Stimulated activated CD4-positive, alpha-beta T cell treated with anti-CD3 and anti-CD28 coated beads, Interleukin-1b, Interleukin-23, amount 100 ng/mL, for 4 hours (primary cell): ENCODE results near the gene ATP8B4.

Experiments
- DNase-seq, 2 donors: peaks; one replicate each; pipeline ENCODE4 v3.0.0-alpha.2; 2020; ENCODE audit warnings: low read depth in 2 of 2

ATP8B4 gene

DNA sequence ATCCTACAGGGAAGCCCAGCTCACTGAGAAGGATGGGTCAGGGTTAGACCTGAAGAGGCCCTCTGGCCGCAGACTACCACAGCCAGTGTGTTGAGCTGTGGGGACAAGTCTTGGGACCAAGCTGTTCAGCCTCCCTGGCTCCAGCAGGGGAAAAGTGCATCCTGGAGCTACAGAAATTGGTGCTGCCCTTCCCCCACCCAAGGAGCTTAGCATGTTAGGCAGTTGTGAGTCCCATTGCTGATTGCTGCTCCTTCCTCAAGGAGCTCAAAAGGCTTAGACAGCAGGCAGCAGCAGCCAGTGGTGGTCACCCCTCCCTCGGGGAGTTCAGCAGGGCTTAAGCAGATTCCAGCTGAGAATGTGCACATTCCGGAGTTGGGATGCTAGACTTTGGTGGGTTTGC, 165.6 kb downstream of the ATP8B4 start:
- no peak for DNase-seq

DNA sequence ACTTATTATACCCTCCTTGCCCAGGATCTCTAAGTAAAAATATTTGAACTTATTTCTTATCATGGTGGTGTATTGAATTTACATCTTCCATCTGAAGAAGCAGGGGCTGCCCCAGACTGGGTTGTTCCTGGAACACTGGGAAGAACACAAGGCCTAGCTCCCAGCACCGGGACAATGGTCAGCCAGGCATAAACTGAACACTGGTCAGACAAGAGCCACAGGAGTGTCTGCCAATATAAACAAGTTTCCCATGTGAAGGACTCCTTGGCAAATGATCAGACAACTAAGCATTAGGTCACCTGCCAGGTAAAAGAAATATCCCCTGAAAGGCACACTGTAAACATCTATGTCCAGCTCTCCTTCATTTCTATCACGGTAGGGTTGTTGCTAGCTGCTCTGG, 172.4 kb downstream of the ATP8B4 start:
- DNase-seq, result no peak

DNA sequence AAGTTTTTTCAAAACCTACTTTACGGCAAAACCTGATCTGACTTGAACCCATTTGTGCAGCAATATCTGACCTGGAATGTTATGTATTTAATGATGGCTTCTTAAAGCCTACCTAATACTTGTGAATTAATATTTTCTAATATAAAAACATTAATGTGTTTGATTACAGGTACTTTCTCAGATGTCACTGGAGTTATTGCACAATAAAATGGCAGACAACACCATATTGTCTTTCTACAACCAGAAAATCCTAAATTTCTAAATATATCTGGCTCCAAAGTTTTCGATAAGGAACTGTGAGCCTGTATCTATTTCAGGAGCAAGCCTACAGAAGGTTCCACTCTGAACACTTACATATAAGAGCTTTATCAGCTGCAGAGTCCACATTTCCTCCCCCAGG, 184.5 kb downstream of the ATP8B4 start:
- DNase-seq, result no peak

GRCh38 chr15:49927189-49927861, 191.7 kb downstream of the ATP8B4 start:
- DNase-seq, result no peak

DNA sequence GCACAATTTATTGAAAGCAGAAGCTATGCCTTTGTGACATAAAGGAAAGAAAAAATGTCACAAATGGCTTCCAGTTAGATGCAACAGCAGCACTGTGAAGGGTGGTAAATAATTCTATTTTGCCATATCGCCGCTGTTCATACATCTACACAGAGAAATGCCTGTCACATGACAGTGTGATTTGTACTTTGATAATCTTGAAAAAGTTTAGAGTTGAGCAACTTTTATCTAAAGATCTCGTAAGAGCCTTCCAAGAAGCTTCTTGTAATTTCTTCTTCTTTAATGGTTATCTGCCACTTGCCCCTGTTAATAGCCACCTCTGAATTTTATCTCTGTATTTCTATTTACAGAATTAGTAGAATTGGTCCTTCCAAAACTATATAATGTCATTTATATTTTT, 192.3 kb downstream of the ATP8B4 start:
- no peak for DNase-seq

- no peak for DNase-seq
Measured at GRCh38 chr15:49923671-49924070, 195.4 kb downstream of the ATP8B4 start.

DNA sequence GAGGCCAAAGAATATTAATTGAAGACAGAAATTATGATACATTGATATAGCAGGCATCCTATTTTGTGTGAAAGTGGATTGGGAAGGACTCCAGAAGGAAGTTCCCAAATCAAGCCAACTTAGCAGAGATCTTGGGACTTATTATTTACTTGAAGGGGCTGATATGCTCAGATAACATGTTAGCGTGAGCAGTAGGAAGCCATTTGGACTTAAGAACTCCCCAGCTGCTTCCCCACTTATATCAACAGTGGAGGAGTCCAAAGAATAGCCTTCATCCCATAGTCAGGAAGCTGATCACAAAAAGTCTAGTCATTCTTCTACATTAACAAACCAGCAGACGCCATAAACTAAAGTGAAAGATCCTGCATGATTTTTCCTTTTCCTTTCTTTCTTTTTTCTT, 200.0 kb downstream of the ATP8B4 start:
- no peak for DNase-seq

- DNase-seq, result no peak
Measured at GRCh38 chr15:49918121-49918520, 200.9 kb downstream of the ATP8B4 start.

DNA sequence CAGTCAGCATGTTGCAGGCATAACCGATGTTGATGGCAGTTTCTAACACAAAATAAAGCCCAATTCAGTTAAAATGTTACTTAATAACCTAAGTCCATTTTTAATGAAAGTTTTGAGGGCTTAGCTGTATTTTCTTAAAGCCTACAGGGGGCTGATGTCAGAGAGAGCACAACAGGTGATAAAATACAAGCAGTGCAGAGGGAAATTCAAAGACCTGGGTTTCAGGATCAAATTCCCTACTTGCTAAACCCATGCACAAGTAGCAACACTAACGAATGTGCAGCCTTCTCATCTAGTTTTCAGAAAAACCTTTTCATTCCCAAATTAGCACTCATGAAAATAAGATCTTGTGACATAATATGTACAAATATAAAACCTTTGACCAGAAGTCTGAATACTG, 202.0 kb downstream of the ATP8B4 start:
- DNase-seq, result no peak

- no peak for DNase-seq
Measured at GRCh38 chr15:49915822-49916221, 203.2 kb downstream of the ATP8B4 start.

GRCh38 chr15:49908933-49909295, 210.1 kb downstream of the ATP8B4 start:
- DNase-seq, result no peak

DNA sequence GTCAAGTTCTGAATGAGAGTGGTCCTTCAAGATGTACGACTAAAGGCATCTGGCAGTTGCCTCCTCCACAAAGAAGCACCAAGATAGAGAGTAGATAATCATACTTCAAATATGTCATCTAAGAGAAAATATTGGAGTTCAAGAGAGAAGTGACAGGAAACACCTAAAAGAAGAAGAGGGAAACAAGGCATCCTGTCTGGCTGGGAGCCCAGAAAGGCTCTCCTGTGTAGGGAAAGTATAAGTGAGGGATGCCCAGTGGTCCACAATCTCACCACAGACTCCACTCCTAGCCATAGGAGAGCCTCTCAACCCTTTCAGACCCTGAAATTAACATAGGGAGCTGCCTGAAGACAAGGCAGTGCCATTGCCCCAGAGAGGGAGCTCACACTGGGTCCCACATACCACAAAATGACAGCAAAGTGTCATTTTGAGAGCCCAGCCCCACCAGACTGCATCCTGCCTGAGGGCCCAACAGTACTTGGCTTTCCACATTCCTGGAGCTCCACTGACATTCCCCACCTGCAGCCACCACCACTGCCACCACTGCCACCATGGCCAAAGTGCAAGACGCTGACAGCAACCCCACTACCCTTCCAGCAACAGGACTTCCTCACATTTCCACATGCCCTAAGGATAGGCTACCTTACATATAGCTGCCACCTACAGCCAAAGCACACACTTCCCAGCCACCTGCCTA, 210.6 kb downstream of the ATP8B4 start:
- no peak for DNase-seq

GRCh38 chr15:49906966-49907365, 212.1 kb downstream of the ATP8B4 start:
- no peak for DNase-seq

- no peak for DNase-seq
Measured at GRCh38 chr15:49905221-49905620, 213.8 kb downstream of the ATP8B4 start.

GRCh38 chr15:49904296-49904695, 214.7 kb downstream of the ATP8B4 start:
- DNase-seq, result no peak

- no peak for DNase-seq
Measured at GRCh38 chr15:49902685-49903501, 216.1 kb downstream of the ATP8B4 start.

- DNase-seq, result no peak
Measured at GRCh38 chr15:49901996-49902684, 216.9 kb downstream of the ATP8B4 start.

DNA sequence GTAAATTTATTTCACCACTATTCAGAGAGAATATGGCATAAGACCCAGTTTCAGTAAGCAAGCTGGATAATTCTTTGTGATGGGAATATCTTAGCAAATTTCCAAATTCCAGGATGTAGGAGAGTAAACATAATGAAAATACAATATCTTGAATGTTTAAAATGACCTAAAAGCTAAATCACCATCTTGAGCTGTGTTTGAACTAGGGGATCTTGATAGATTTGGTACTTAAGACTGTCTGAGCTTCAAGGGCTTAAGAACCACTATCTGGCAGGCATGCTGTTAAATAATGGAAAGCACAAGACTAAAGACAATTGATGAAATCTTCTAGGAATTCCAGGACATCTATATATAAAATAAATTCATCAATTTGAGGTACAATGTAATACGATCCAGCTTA, 217.7 kb downstream of the ATP8B4 start:
- no peak for DNase-seq

GRCh38 chr15:49900903-49901235, 218.2 kb downstream of the ATP8B4 start:
- DNase-seq, result no peak

DNA sequence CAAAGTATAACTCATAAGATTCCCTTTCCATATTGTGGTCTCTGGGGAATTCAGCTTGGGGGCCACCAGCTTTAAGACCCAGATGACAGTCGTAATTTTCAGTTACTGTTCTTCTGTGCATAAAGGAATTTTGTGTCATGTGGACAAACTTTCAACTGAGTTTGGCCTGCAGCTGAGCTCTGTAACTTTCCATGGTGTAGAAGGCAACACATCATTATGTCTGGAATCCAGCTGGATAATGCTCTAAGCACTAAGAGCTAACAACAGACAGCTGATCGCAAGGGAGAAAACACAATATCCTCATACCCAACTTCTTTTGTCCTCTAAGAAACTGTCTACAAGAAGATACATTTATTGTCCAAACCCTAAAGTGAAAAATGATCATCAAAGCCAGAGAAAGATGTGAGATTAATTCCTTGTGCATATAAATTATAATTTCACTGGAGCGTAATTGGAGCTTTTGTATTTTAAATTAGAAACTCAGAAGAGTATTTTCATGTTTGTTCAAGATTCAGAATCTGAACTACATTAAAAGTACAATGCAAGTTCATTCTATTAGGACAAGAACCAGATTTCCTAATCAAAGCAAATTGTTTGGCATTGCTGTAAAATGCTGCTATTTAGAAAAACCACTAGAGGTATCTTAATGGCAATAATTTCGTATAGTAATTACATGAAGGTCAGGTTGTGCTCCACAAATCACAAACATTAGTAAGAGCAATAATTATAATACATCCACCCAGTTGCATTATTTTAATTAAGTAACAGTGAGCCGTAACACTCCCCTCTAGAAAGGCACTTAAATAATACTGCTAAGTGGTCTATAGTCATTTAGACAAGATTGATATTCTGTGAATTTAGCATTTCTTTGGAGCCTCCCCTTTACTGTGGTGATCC, 218.8 kb downstream of the ATP8B4 start:
- DNase-seq, result no peak

DNA sequence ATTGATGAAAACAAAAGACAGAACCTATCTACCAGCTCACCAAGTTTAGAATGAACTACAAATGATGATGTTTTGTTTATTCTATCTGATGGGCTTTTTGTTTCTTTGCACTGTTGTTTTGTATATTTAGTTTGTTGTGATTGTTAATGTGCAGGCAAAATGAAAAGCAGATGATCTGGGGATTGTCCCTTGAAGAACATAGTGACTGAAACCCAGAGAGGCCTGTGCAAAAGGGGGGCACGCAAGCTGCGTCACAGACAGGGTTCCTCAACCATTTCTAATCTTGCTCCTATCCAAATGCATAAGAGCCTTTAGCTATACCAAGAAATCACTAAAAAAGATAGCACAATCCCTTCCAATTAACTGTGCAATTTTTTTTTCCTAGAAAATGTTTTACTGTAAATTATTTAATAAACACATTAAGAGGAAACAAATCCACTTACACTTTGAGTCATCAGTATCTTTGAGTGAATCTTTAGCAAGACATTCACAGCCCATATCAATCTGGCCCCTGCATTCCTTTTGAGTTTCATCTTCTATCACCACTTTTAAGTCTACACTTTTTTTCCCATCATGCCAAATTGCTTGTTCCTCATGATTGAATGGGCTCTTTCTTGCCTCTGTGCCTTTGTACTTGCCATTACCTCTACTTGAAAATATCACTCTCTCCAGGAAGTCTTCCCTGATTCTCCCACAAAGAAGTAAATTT, 220.3 kb downstream of the ATP8B4 start:
- no peak for DNase-seq
